DOHH2 (cell line): ENCODE measurements around the gene HERC4.

Experiments used
- CTCF ChIP-seq: fragments of 200-600 bp; sonication (generic); IDR thresholded peaks from one replicate; pipeline ENCODE4 v1.5.1; 2014; ENCODE audit warnings: antibody characterized with exemption, mild to moderate bottlenecking, low read depth, low read length; ENCODE audit not compliant: poor library complexity, severe bottlenecking
- EZH2phosphoT487 ChIP-seq: fragments of 200-600 bp; sonication (generic); IDR thresholded peaks from 2 replicates; pipeline ENCODE4 v1.6.1; 2017; ENCODE audit warnings: borderline replicate concordance, mild to moderate bottlenecking, antibody characterized with exemption, low read length, moderate library complexity, mixed read lengths

- no peak for TF ChIP-seq CTCF
- no peak for TF ChIP-seq EZH2phosphoT487
These were observed 154.0 kb downstream of the HERC4 start for GRCh38 chr10:67921065-67921464.
